ENCODE measurements around the gene FHL2. TPM values are rescaled to one million over a fixed set of nuclear protein-coding genes. Genes with fewer than 3 reads are reported as not detected.
A peak's percentile ranks its signal among the peaks of the same experiment; 100 is the strongest.

FHL2 gene
- total RNA-seq, 2 experiments from 2014 or later: 1.9 to 2.2 TPM

GRCh38 chr2:105381101-105381668 lies 17.7 kb downstream of the FHL2 start:
- Mint-ChIP-seq H3K36me3 (ENCODE audit: low read depth) (no peaks in the 10 kb centered on the region), H3K4me3 (no peak overlapping the region), H3K27ac (no peak overlapping the region), H3K4me1 (ENCODE audit: low read depth) (no peaks in the 10 kb centered on the region), H3K9me3 (ENCODE audit: insufficient read depth) (no peaks in the 10 kb centered on the region), H3K27me3 (ENCODE audit: low read depth) (no peaks in the 10 kb centered on the region)
- ATAC-seq (no peak), DNase-seq (no peak)
- CTCF ChIA-PET: no interaction called here
- POLR2A ChIA-PET: no interaction called here

GRCh38 chr2:105380432-105381100 lies 18.3 kb downstream of the FHL2 start:
- H3K4me3 Mint-ChIP-seq: no peak overlapping the region
- ATAC-seq: no peak
- H3K36me3 Mint-ChIP-seq (ENCODE audit: low read depth): no peaks in the 10 kb centered on the region
- no peaks in the 10 kb centered on the region for H3K27me3 Mint-ChIP-seq (ENCODE audit: low read depth)
- ChIA-PET CTCF (no interaction called here), POLR2A (no interaction called here)
- no peak overlapping the region for H3K27ac Mint-ChIP-seq
- no peak for DNase-seq
- no peaks in the 10 kb centered on the region for H3K9me3 Mint-ChIP-seq (ENCODE audit: insufficient read depth)
- H3K4me1 Mint-ChIP-seq (ENCODE audit: low read depth): no peaks in the 10 kb centered on the region

GRCh38 chr2:105379741-105380186 lies 19.1 kb downstream of the FHL2 start:
- DNase-seq (no peak), ATAC-seq (no peak)
- Mint-ChIP-seq H3K4me1 (ENCODE audit: low read depth) (no peaks in the 10 kb centered on the region), H3K9me3 (ENCODE audit: insufficient read depth) (no peaks in the 10 kb centered on the region), H3K36me3 (ENCODE audit: low read depth) (no peaks in the 10 kb centered on the region), H3K27ac (no peak overlapping the region), H3K27me3 (ENCODE audit: low read depth) (no peaks in the 10 kb centered on the region), H3K4me3 (no peak overlapping the region)
- ChIA-PET POLR2A (interaction anchor here (0.7 kb wide), 1 partner anchor 1257 kb away, joined by 3 read pairs; no protein-coding TSS in a partner anchor), CTCF (interaction anchor here (2.0 kb wide), 1 partner anchor 18 kb away, joined by 4 read pairs; no protein-coding TSS in a partner anchor)

- DNase-seq: no peak
- ATAC-seq: no peak
- ChIA-PET POLR2A (no interaction called here), CTCF (interaction anchor here (2.0 kb wide), 1 partner anchor 19 kb away, joined by 4 read pairs; no protein-coding TSS in a partner anchor)
- Mint-ChIP-seq H3K4me1 (ENCODE audit: low read depth) (peaks cover 3% of the 10 kb centered on the region), H3K27ac (no peak overlapping the region), H3K9me3 (ENCODE audit: insufficient read depth) (no peaks in the 10 kb centered on the region), H3K4me3 (no peak overlapping the region), H3K27me3 (ENCODE audit: low read depth) (no peaks in the 10 kb centered on the region), H3K36me3 (ENCODE audit: low read depth) (no peaks in the 10 kb centered on the region)
Observed at GRCh38 chr2:105378921-105379383, 19.9 kb downstream of the FHL2 start.

GRCh38 chr2:105378276-105378840 lies 20.5 kb downstream of the FHL2 start:
- Mint-ChIP-seq H3K4me3 (no peak overlapping the region), H3K27ac (no peak overlapping the region), H3K9me3 (ENCODE audit: insufficient read depth) (no peaks in the 10 kb centered on the region), H3K36me3 (ENCODE audit: low read depth) (no peaks in the 10 kb centered on the region), H3K4me1 (ENCODE audit: low read depth) (peaks cover 6% of the 10 kb centered on the region), H3K27me3 (ENCODE audit: low read depth) (no peaks in the 10 kb centered on the region)
- ChIA-PET POLR2A (no interaction called here), CTCF (interaction anchor here (2.0 kb wide), 1 partner anchor 20 kb away, joined by 4 read pairs; no protein-coding TSS in a partner anchor)
- DNase-seq (no peak), ATAC-seq (no peak)

GRCh38 chr2:105377871-105378270 lies 21.0 kb downstream of the FHL2 start:
- DNase-seq: no peak
- ChIA-PET POLR2A (no interaction called here), CTCF (interaction anchor here (1.2 to 2.0 kb wide), 2 partner anchors 20 to 144 kb away, joined by 3 to 4 read pairs; no protein-coding TSS in a partner anchor)
- no peaks in the 10 kb centered on the region for H3K27me3 Mint-ChIP-seq (ENCODE audit: low read depth)
- no peaks in the 10 kb centered on the region for H3K9me3 Mint-ChIP-seq (ENCODE audit: insufficient read depth)
- no peak for ATAC-seq
- no peak overlapping the region for H3K4me3 Mint-ChIP-seq
- peaks cover 6% of the 10 kb centered on the region for H3K4me1 Mint-ChIP-seq (ENCODE audit: low read depth)
- H3K36me3 Mint-ChIP-seq (ENCODE audit: low read depth): no peaks in the 10 kb centered on the region
- H3K27ac Mint-ChIP-seq: no peak overlapping the region

- ATAC-seq (no peak), DNase-seq (no peak)
- Mint-ChIP-seq H3K36me3 (ENCODE audit: low read depth) (no peaks in the 10 kb centered on the region), H3K27me3 (ENCODE audit: low read depth) (no peaks in the 10 kb centered on the region), H3K4me3 (no peak overlapping the region), H3K9me3 (ENCODE audit: insufficient read depth) (no peaks in the 10 kb centered on the region), H3K4me1 (ENCODE audit: low read depth) (peaks cover 6% of the 10 kb centered on the region), H3K27ac (no peak overlapping the region)
- POLR2A ChIA-PET: no interaction called here
- CTCF ChIA-PET: interaction anchor here (1.2 kb wide), 1 partner anchor 145 kb away, joined by 3 read pairs; no protein-coding TSS in a partner anchor
Observed at GRCh38 chr2:105376789-105377240, 22.0 kb downstream of the FHL2 start.

- ATAC-seq (no peak), DNase-seq (no peak)
- Mint-ChIP-seq H3K4me3 (no peak overlapping the region), H3K27ac (no peak overlapping the region), H3K4me1 (ENCODE audit: low read depth) (peaks cover 6% of the 10 kb centered on the region), H3K36me3 (ENCODE audit: low read depth) (no peaks in the 10 kb centered on the region), H3K9me3 (ENCODE audit: insufficient read depth) (no peaks in the 10 kb centered on the region), H3K27me3 (ENCODE audit: low read depth) (no peaks in the 10 kb centered on the region)
- ChIA-PET POLR2A (no interaction called here), CTCF (interaction anchor here (0.9 kb wide), 1 partner anchor 35 kb away, joined by 3 read pairs; no protein-coding TSS in a partner anchor)
Observed at GRCh38 chr2:105376010-105376409, 22.8 kb downstream of the FHL2 start.

- DNase-seq (no peak), ATAC-seq (no peak)
- peaks cover 9% of the 10 kb centered on the region for H3K4me1 Mint-ChIP-seq (ENCODE audit: low read depth)
- H3K27me3 Mint-ChIP-seq (ENCODE audit: low read depth): no peaks in the 10 kb centered on the region
- no peaks in the 10 kb centered on the region for H3K36me3 Mint-ChIP-seq (ENCODE audit: low read depth)
- H3K4me3 Mint-ChIP-seq: no peak overlapping the region
- CTCF ChIA-PET: interaction anchor here (0.9 kb wide), 1 partner anchor 36 kb away, joined by 3 read pairs; no protein-coding TSS in a partner anchor
- no peaks in the 10 kb centered on the region for H3K9me3 Mint-ChIP-seq (ENCODE audit: insufficient read depth)
- H3K27ac Mint-ChIP-seq: no peak overlapping the region
- POLR2A ChIA-PET: no interaction called here
Observed at GRCh38 chr2:105375001-105375561, 23.8 kb downstream of the FHL2 start.

- ChIA-PET CTCF (no interaction called here), POLR2A (no interaction called here)
- H3K27ac Mint-ChIP-seq: peak overlapping the region; percentile 89
- H3K4me3 Mint-ChIP-seq: peak overlapping the region; percentile 56
- ATAC-seq (peak; percentile 43), DNase-seq (peak; percentile 41)
- H3K27me3 Mint-ChIP-seq (ENCODE audit: low read depth): no peaks in the 10 kb centered on the region
- H3K4me1 Mint-ChIP-seq (ENCODE audit: low read depth): peaks cover 15% of the 10 kb centered on the region
- no peaks in the 10 kb centered on the region for H3K9me3 Mint-ChIP-seq (ENCODE audit: insufficient read depth)
- H3K36me3 Mint-ChIP-seq (ENCODE audit: low read depth): no peaks in the 10 kb centered on the region
Observed at GRCh38 chr2:105373895-105374401, 24.9 kb downstream of the FHL2 start.

GRCh38 chr2:105373344-105373781 lies 25.5 kb downstream of the FHL2 start:
- ChIA-PET CTCF (interaction anchor here (2.0 kb wide), 1 partner anchor 148 kb away, joined by 10 read pairs; no protein-coding TSS in a partner anchor), POLR2A (no interaction called here)
- peaks cover 15% of the 10 kb centered on the region for H3K4me1 Mint-ChIP-seq (ENCODE audit: low read depth)
- H3K36me3 Mint-ChIP-seq (ENCODE audit: low read depth): no peaks in the 10 kb centered on the region
- no peaks in the 10 kb centered on the region for H3K9me3 Mint-ChIP-seq (ENCODE audit: insufficient read depth)
- ATAC-seq (no peak), DNase-seq (no peak)
- no peak overlapping the region for H3K4me3 Mint-ChIP-seq
- H3K27me3 Mint-ChIP-seq (ENCODE audit: low read depth): no peaks in the 10 kb centered on the region
- peak overlapping the region; percentile 89 for H3K27ac Mint-ChIP-seq
